Loucy (cell line): ENCODE results near the gene GULP1.

Source experiments
- H2AFZ ChIP-seq: fragments of 200-600 bp; sonication (generic); 2 replicates; pipeline ENCODE4 v1.6.0; 2016; ENCODE audit warnings: antibody characterized with exemption, mild to moderate bottlenecking, low read length, moderate library complexity
- H3F3A ChIP-seq: fragments of 200-600 bp; 2 replicates; pipeline ENCODE4 v1.6.0; 2016; ENCODE audit warnings: antibody characterized with exemption, low read depth, mild to moderate bottlenecking
- H3K27me3 ChIP-seq: fragments of 200-600 bp; sonication (generic); 2 replicates; pipeline ENCODE4 v1.6.1; 2014; ENCODE audit warnings: low read length, mild to moderate bottlenecking; ENCODE audit not compliant: insufficient read depth, poor library complexity, severe bottlenecking
- H3K36me3 ChIP-seq: fragments of 200-600 bp; sonication (generic); 2 replicates; pipeline ENCODE4 v1.6.1; 2016; ENCODE audit warnings: low read length; ENCODE audit not compliant: insufficient read depth
- H3K4me1 ChIP-seq: fragments of 200-600 bp; sonication (generic); 2 replicates; pipeline ENCODE4 v1.5.1; 2014; ENCODE audit warnings: low read length, mild to moderate bottlenecking; ENCODE audit not compliant: insufficient read depth, poor library complexity, severe bottlenecking
- H3K4me2 ChIP-seq: fragments of 200-600 bp; sonication (generic); 2 replicates; pipeline ENCODE4 v1.6.0; 2014; ENCODE audit warnings: antibody characterized with exemption, low read length, low read depth, mild to moderate bottlenecking; ENCODE audit not compliant: poor library complexity, severe bottlenecking
- H3K4me3 ChIP-seq: fragments of 200-600 bp; sonication (generic); 2 replicates; pipeline ENCODE4 v1.5.1; 2014; ENCODE audit warnings: low read length, mild to moderate bottlenecking, mixed read lengths; ENCODE audit not compliant: poor library complexity, severe bottlenecking
- H3K79me2 ChIP-seq: fragments of 200-600 bp; sonication (generic); 2 replicates; pipeline ENCODE4 v1.6.1; 2014; ENCODE audit warnings: low read length; ENCODE audit not compliant: insufficient read depth
- H3K9ac ChIP-seq: fragments of 200-600 bp; sonication (generic); 2 replicates; pipeline ENCODE4 v1.6.0; 2014; ENCODE audit warnings: mild to moderate bottlenecking, low read depth, low read length, moderate library complexity; ENCODE audit not compliant: poor library complexity, severe bottlenecking
- H3K9me2 ChIP-seq: fragments of 200-600 bp; sonication (generic); replicated peaks from 2 replicates; pipeline ENCODE4 v1.6.1; 2016; ENCODE audit warnings: low read depth, low read length, mixed read lengths
- H3K9me3 ChIP-seq: fragments of 200-600 bp; sonication (generic); 2 replicates; pipeline ENCODE4 v1.6.1; 2014; ENCODE audit warnings: mild to moderate bottlenecking, antibody characterized with exemption, low read length, low read depth; ENCODE audit not compliant: insufficient read depth
- H4K20me1 ChIP-seq: fragments of 200-600 bp; sonication (generic); 2 replicates; pipeline ENCODE4 v1.6.0; 2014; ENCODE audit warnings: antibody characterized with exemption, low read length, mild to moderate bottlenecking; ENCODE audit not compliant: insufficient read depth, poor library complexity, severe bottlenecking
- CTCF ChIP-seq: fragments of 200-600 bp; sonication (generic); conservative IDR thresholded peaks from 2 replicates; pipeline ENCODE4 v1.5.1; 2014; ENCODE audit warnings: mild to moderate bottlenecking, antibody characterized with exemption, low read length
- EZH2phosphoT487 ChIP-seq: fragments of 200-600 bp; IDR thresholded peaks from 2 replicates; pipeline ENCODE4 v1.6.1; 2018; ENCODE audit warnings: antibody characterized with exemption, mild to moderate bottlenecking, moderate library complexity, borderline replicate concordance

Gene GULP1

GRCh38 chr2:188345426-188345825 lies 53.8 kb downstream of the GULP1 start:
- Histone ChIP-seq H3K4me1 (peaks cover 9% of the 10 kb centered on the region), H3F3A (no peaks in the 10 kb centered on the region), H3K4me2 (peak overlapping the region; percentile 45), H3K27me3 (no peaks in the 10 kb centered on the region), H3K9ac (peak overlapping the region; percentile 5), H4K20me1 (no peaks in the 10 kb centered on the region), H3K36me3 (no peaks in the 10 kb centered on the region), H2AFZ (peak overlapping the region; percentile 66), H3K9me3 (no peaks in the 10 kb centered on the region), H3K4me3 (no peak overlapping the region), H3K9me2 (no peaks in the 10 kb centered on the region), H3K79me2 (no peaks in the 10 kb centered on the region)
- TF ChIP-seq EZH2phosphoT487 (no peak), CTCF (no peak)

DNA sequence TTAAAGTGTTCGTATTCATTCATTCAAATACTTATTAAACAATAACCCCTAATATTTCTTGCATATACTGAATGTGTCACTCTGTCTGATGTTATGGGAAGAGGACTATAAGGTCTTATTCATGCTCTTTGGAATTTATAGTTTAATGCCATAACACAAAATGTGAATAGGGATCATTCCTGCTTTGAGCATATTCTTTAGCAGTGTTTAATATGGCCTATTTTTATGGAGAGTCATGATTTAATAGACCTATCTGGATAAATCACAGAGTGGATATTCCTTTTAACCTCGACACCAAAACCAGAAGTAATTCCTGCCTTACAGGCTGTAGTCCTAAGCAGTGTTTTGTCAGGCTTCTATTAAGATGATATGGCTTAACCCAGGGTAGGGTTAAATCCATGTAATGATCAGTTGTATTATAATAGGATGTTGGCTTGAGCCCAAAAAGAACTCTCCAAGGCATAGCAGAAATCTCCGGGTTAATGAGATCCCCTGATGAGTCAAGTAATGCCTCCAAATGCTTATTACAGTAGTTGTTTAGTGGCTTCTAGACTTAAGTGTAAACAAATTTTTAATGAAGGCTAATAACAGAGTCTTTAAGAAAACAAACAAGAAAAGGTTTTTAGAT lies 54.3 kb downstream of the GULP1 start:
- Histone ChIP-seq H3K9ac (no peak overlapping the region), H3K9me3 (no peaks in the 10 kb centered on the region), H3K4me1 (peaks cover 9% of the 10 kb centered on the region), H3K27me3 (no peaks in the 10 kb centered on the region), H3F3A (no peaks in the 10 kb centered on the region), H3K4me2 (peak overlapping the region; percentile 45), H3K4me3 (no peak overlapping the region), H3K36me3 (no peaks in the 10 kb centered on the region), H3K9me2 (no peaks in the 10 kb centered on the region), H4K20me1 (no peaks in the 10 kb centered on the region), H3K79me2 (no peaks in the 10 kb centered on the region), H2AFZ (no peak overlapping the region)
- TF ChIP-seq EZH2phosphoT487 (no peak), CTCF (no peak)

GRCh38 chr2:188349019-188349418 lies 57.3 kb downstream of the GULP1 start:
- Histone ChIP-seq H2AFZ (no peak overlapping the region), H3F3A (no peaks in the 10 kb centered on the region), H3K9me3 (no peaks in the 10 kb centered on the region), H4K20me1 (no peaks in the 10 kb centered on the region), H3K9ac (no peak overlapping the region), H3K36me3 (no peaks in the 10 kb centered on the region), H3K4me1 (peaks cover 9% of the 10 kb centered on the region), H3K9me2 (no peaks in the 10 kb centered on the region), H3K4me2 (no peak overlapping the region), H3K4me3 (no peak overlapping the region), H3K27me3 (no peaks in the 10 kb centered on the region), H3K79me2 (no peaks in the 10 kb centered on the region)
- no peak for TF ChIP-seq EZH2phosphoT487
- no peak for TF ChIP-seq CTCF
